ENCODE data around the gene RFC4.
"Not testable (repeated sequence)": the region's sequence is repeated elsewhere in the genome, so short reads cannot be mapped to it uniquely, and the experiment has no call there.

Gene RFC4

GRCh38 chr3:186807231-186807630, 949 bp upstream of the RFC4 start:
- H3K4me3 ChIP-seq (ENCODE audit: extremely low read depth, insufficient read depth, low read length, poor library complexity, severe bottlenecking): peak overlapping the region; percentile 83
- H3K9me3 ChIP-seq (ENCODE audit: control insufficient read depth, low read length): no peaks in the 10 kb centered on the region
- no peak overlapping the region for H3K27ac ChIP-seq (ENCODE audit: low read depth, low read length, severe bottlenecking)
- peaks cover 10% of the 10 kb centered on the region for H3K4me1 ChIP-seq (ENCODE audit: control insufficient read depth, insufficient read depth, low read length, poor library complexity, severe bottlenecking)
- 75 to 80% methylated on average over 3 of the region's 5 CpGs for WGBS, 2 experiments (ENCODE audit: insufficient coverage in 2 of 2)
- peaks cover 27% of the 10 kb centered on the region for H3K36me3 ChIP-seq (ENCODE audit: control insufficient read depth, insufficient read depth, low read length)

DNA sequence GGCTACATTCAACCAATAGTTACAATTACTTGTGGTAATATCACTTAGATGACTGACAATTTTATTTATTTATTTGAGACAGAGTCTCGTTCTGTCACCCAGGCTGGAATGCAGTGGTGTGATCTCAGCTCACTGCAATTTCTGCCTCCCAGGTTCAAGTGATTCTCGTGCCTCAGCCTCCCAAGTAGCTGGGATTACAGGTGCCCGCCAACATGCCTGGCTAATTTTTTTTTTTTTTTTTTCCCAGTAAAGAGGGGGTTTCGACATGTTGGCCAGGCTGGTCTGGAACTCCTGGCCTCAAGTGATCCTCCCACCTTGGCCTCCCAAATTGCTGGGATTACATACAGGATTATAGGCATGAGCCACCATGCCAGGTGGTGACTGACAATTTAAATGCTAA, 2.8 kb downstream of the RFC4 start:
- peaks cover 14% of the 10 kb centered on the region for H3K4me1 ChIP-seq (ENCODE audit: control insufficient read depth, insufficient read depth, low read length, poor library complexity, severe bottlenecking)
- H3K4me3 ChIP-seq (ENCODE audit: extremely low read depth, insufficient read depth, low read length, poor library complexity, severe bottlenecking); H3K27ac ChIP-seq (ENCODE audit: low read depth, low read length, severe bottlenecking); H3K9me3 ChIP-seq (ENCODE audit: control insufficient read depth, low read length): not testable (repeated sequence)
- WGBS, 2 experiments (ENCODE audit: insufficient coverage in 2 of 2): 79 to 100% methylated on average over 1 to 3 of the region's 4 CpGs
- peaks cover 57% of the 10 kb centered on the region for H3K36me3 ChIP-seq (ENCODE audit: control insufficient read depth, insufficient read depth, low read length)

- Histone ChIP-seq H3K4me1 (ENCODE audit: control insufficient read depth, insufficient read depth, low read length, poor library complexity, severe bottlenecking) (peaks cover 16% of the 10 kb centered on the region), H3K36me3 (ENCODE audit: control insufficient read depth, insufficient read depth, low read length) (peaks cover 64% of the 10 kb centered on the region), H3K4me3 (ENCODE audit: extremely low read depth, insufficient read depth, low read length, poor library complexity, severe bottlenecking) (no peak overlapping the region), H3K9me3 (ENCODE audit: control insufficient read depth, low read length) (no peaks in the 10 kb centered on the region), H3K27ac (ENCODE audit: low read depth, low read length, severe bottlenecking) (no peak overlapping the region)
- 75 to 100% methylated on average over 2 of the region's 3 CpGs for WGBS, 2 experiments (ENCODE audit: insufficient coverage in 2 of 2)
Measured at GRCh38 chr3:186802701-186803100, 3.6 kb downstream of the RFC4 start.

- H3K4me3 ChIP-seq (ENCODE audit: extremely low read depth, insufficient read depth, low read length, poor library complexity, severe bottlenecking): no peak overlapping the region
- peaks cover 86% of the 10 kb centered on the region for H3K36me3 ChIP-seq (ENCODE audit: control insufficient read depth, insufficient read depth, low read length)
- no CpG with 5 or more reads among the region's 1 CpG for WGBS, 2 experiments (ENCODE audit: insufficient coverage in 2 of 2)
Measured at GRCh38 chr3:186800285-186800684, 6.0 kb downstream of the RFC4 start.

GRCh38 chr3:186798239-186798874, 7.9 kb downstream of the RFC4 start:
- H3K27ac ChIP-seq (ENCODE audit: low read depth, low read length, severe bottlenecking): no peak overlapping the region
- 100% methylated on average over 1 of the region's 3 CpGs for WGBS, 2 experiments (ENCODE audit: insufficient coverage in 2 of 2)
- H3K4me3 ChIP-seq (ENCODE audit: extremely low read depth, insufficient read depth, low read length, poor library complexity, severe bottlenecking): no peak overlapping the region
- H3K9me3 ChIP-seq (ENCODE audit: control insufficient read depth, low read length): no peaks in the 10 kb centered on the region
- H3K4me1 ChIP-seq (ENCODE audit: control insufficient read depth, insufficient read depth, low read length, poor library complexity, severe bottlenecking): peaks cover 7% of the 10 kb centered on the region
- peaks cover 88% of the 10 kb centered on the region for H3K36me3 ChIP-seq (ENCODE audit: control insufficient read depth, insufficient read depth, low read length)

More at GRCh38 chr3:186800285-186800684, 6.0 kb downstream of the RFC4 start:
- no peak overlapping the region for H3K27ac ChIP-seq (ENCODE audit: low read depth, low read length, severe bottlenecking)
- H3K9me3 ChIP-seq (ENCODE audit: control insufficient read depth, low read length): no peaks in the 10 kb centered on the region
- H3K4me1 ChIP-seq (ENCODE audit: control insufficient read depth, insufficient read depth, low read length, poor library complexity, severe bottlenecking): peaks cover 7% of the 10 kb centered on the region

DNA sequence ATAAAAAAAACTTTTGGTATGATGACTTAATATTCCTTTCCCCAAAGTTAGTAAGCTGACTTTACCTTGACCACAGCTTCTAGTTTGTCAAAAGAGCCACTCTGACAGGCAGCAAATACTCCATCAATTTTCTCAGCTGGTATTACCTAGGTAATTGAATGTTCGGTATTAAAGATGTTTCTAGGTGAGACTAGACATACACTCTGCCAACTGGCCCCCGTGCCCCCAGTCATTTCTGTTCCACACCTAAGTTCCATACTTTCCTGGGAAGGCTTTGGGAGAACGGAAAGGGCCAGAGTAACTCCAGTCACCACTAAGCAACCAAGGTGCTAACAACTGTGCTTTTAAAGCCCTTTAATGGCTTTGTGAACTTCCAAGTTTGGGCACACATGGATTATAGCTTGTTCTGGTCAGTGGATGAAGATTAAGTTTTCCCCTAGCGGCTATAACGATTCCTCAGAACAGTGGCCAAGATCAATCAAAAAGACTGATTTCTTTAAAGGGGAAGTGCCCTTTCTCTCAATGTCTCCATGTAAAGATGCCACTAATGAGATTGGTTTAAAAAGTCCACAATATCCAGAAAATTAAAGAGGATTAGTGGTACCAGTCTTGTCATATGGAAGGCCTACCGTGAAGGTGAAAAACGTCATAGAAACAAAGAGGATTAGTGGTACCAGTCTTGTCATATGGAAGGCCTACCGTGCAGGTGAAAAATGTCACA, 15.9 kb downstream of the RFC4 start:
- no peaks in the 10 kb centered on the region for H3K9me3 ChIP-seq (ENCODE audit: control insufficient read depth, low read length)
- peaks cover 4% of the 10 kb centered on the region for H3K4me1 ChIP-seq (ENCODE audit: control insufficient read depth, insufficient read depth, low read length, poor library complexity, severe bottlenecking)
- H3K36me3 ChIP-seq (ENCODE audit: control insufficient read depth, insufficient read depth, low read length): peaks cover 83% of the 10 kb centered on the region
- 88 to 96% methylated on average over 4 of the region's 8 CpGs for WGBS, 2 experiments (ENCODE audit: insufficient coverage in 2 of 2)
- H3K4me3 ChIP-seq (ENCODE audit: extremely low read depth, insufficient read depth, low read length, poor library complexity, severe bottlenecking): no peak overlapping the region
- peak overlapping the region; percentile 68 for H3K27ac ChIP-seq (ENCODE audit: low read depth, low read length, severe bottlenecking)

GRCh38 chr3:186789554-186790260, 16.6 kb downstream of the RFC4 start:
- Histone ChIP-seq H3K4me1 (ENCODE audit: control insufficient read depth, insufficient read depth, low read length, poor library complexity, severe bottlenecking) (peaks cover 4% of the 10 kb centered on the region), H3K4me3 (ENCODE audit: extremely low read depth, insufficient read depth, low read length, poor library complexity, severe bottlenecking) (no peak overlapping the region), H3K9me3 (ENCODE audit: control insufficient read depth, low read length) (no peaks in the 10 kb centered on the region), H3K36me3 (ENCODE audit: control insufficient read depth, insufficient read depth, low read length) (peaks cover 83% of the 10 kb centered on the region), H3K27ac (ENCODE audit: low read depth, low read length, severe bottlenecking) (no peak overlapping the region)
- WGBS, 2 experiments (ENCODE audit: insufficient coverage in 2 of 2): 75 to 83% methylated on average over 2 of the region's 4 CpGs

- Histone ChIP-seq H3K36me3 (ENCODE audit: control insufficient read depth, insufficient read depth, low read length) (peaks cover 84% of the 10 kb centered on the region), H3K27ac (ENCODE audit: low read depth, low read length, severe bottlenecking) (peak overlapping the region; percentile 24), H3K4me1 (ENCODE audit: control insufficient read depth, insufficient read depth, low read length, poor library complexity, severe bottlenecking) (peaks cover 4% of the 10 kb centered on the region), H3K9me3 (ENCODE audit: control insufficient read depth, low read length) (no peaks in the 10 kb centered on the region), H3K4me3 (ENCODE audit: extremely low read depth, insufficient read depth, low read length, poor library complexity, severe bottlenecking) (no peak overlapping the region)
- 94 to 96% methylated on average over 9 of the region's 13 CpGs for WGBS, 2 experiments (ENCODE audit: insufficient coverage in 2 of 2)
Measured at GRCh38 chr3:186788482-186789370, 17.6 kb downstream of the RFC4 start.

GRCh38 chr3:186787642-186788481, 18.4 kb downstream of the RFC4 start:
- peaks cover 78% of the 10 kb centered on the region for H3K36me3 ChIP-seq (ENCODE audit: control insufficient read depth, insufficient read depth, low read length)
- H3K9me3 ChIP-seq (ENCODE audit: control insufficient read depth, low read length): no peaks in the 10 kb centered on the region
- H3K27ac ChIP-seq (ENCODE audit: low read depth, low read length, severe bottlenecking): no peak overlapping the region
- 83 to 98% methylated on average over 8 to 11 of the region's 15 CpGs for WGBS, 2 experiments (ENCODE audit: insufficient coverage in 2 of 2)
- peaks cover 4% of the 10 kb centered on the region for H3K4me1 ChIP-seq (ENCODE audit: control insufficient read depth, insufficient read depth, low read length, poor library complexity, severe bottlenecking)
- no peak overlapping the region for H3K4me3 ChIP-seq (ENCODE audit: extremely low read depth, insufficient read depth, low read length, poor library complexity, severe bottlenecking)

Measured in mesodermal cell (in vitro differentiated cells).